Cardiac fibroblast (primary cell): ENCODE results near the gene TIMELESS.
"Not testable (repeated sequence)": the region's sequence is repeated elsewhere in the genome, so short reads cannot be mapped to it uniquely, and the experiment has no call there.

Experiments used
- DNase-seq, 2 donors: peaks; one replicate each; pipeline versions ENCODE4 v3.0.0 to v3.0.0-alpha.2; 2010; ENCODE audit warnings: low read depth in 2 of 2
- H3K4me3 ChIP-seq, 2 donors: replicated peaks in 1 of 2; 1 replicate in 1 of 2; 2 replicates in 1 of 2; pipeline ENCODE4 v1.5.1; 2011; ENCODE audit warnings: low read depth in 2 of 2, low read length in 2 of 2, mild to moderate bottlenecking in 2 of 2, moderate library complexity in 1 of 2
- CTCF ChIP-seq: IDR thresholded peaks from one replicate; pipeline ENCODE4 v1.5.1; 2011; ENCODE audit warnings: low read depth, mild to moderate bottlenecking, low read length, inconsistent platforms

TIMELESS gene

GRCh38 chr12:56461235-56462159 is 12.3 kb upstream of the TIMELESS start:
- TF ChIP-seq CTCF = no peak
- H3K4me3 ChIP-seq = no peak overlapping the region
- peak in 1 of 2 donors; percentile 70 for DNase-seq

GRCh38 chr12:56457817-56458216 is 8.6 kb upstream of the TIMELESS start:
- no peak for TF ChIP-seq CTCF
- H3K4me3 ChIP-seq = no peak overlapping the region
- no peak for DNase-seq

GRCh38 chr12:56454557-56454956 is 5.3 kb upstream of the TIMELESS start, which contains the start of gene MIP:
Gene MIP, minus strand, starts transcription at chr12:56454657. Its CDS starts 44 bp downstream, at chr12:56454613.
- H3K4me3 ChIP-seq = no peak within 1 kb of the TSS
- TF ChIP-seq CTCF = no peak
- no peak for DNase-seq

- no peak overlapping the region for H3K4me3 ChIP-seq
- no peak for DNase-seq
- no peak for TF ChIP-seq CTCF
Observed at GRCh38 chr12:56451147-56451546, 1.9 kb upstream of the TIMELESS start.

GRCh38 chr12:56450241-56450640 is 1.0 kb upstream of the TIMELESS start:
- H3K4me3 ChIP-seq = no peak overlapping the region
- no peak for DNase-seq
- no peak for TF ChIP-seq CTCF

GRCh38 chr12:56449622-56449984 is 377 bp upstream of the TIMELESS start:
- H3K4me3 ChIP-seq = peak overlapping the region; percentile 75 to 81
- no peak for TF ChIP-seq CTCF
- no peak for DNase-seq

- DNase-seq, H3K4me3 ChIP-seq: not testable (repeated sequence)
Observed at GRCh38 chr12:56443208-56443607, 6.0 kb downstream of the TIMELESS start.
